Activated naive CD8-positive, alpha-beta T cell (primary cell): ENCODE measurements around the gene TNFRSF21.

ENCODE experiments used
- H3K27ac Mint-ChIP-seq: one replicate; pipeline ENCODE4 v1.8.0; 2021; ENCODE audit warnings: mixed read lengths
- H3K27me3 Mint-ChIP-seq: one replicate; pipeline ENCODE4 v1.8.0; 2021; ENCODE audit warnings: mixed read lengths
- H3K36me3 Mint-ChIP-seq: one replicate; pipeline ENCODE4 v1.8.0; 2021; ENCODE audit warnings: mixed read lengths
- H3K4me1 Mint-ChIP-seq: one replicate; pipeline ENCODE4 v1.8.0; 2021; ENCODE audit warnings: low read depth, mixed read lengths
- H3K4me3 Mint-ChIP-seq: one replicate; pipeline ENCODE4 v1.8.0; 2021; ENCODE audit warnings: mild to moderate bottlenecking, mixed read lengths
- H3K9me3 Mint-ChIP-seq: one replicate; pipeline ENCODE4 v1.8.0; 2021; ENCODE audit warnings: low read depth, mixed read lengths

TNFRSF21 gene

GRCh38 chr6:47256361-47256760, 53.3 kb downstream of the TNFRSF21 start:
- H3K36me3 Mint-ChIP-seq: no peaks in the 10 kb centered on the region

GRCh38 chr6:47254906-47255305, 54.8 kb downstream of the TNFRSF21 start:
- H3K4me3 Mint-ChIP-seq: no peak overlapping the region
- peaks cover 2% of the 10 kb centered on the region for H3K27me3 Mint-ChIP-seq
- peaks cover 2% of the 10 kb centered on the region for H3K4me1 Mint-ChIP-seq
- H3K36me3 Mint-ChIP-seq: no peaks in the 10 kb centered on the region
- no peaks in the 10 kb centered on the region for H3K9me3 Mint-ChIP-seq
- H3K27ac Mint-ChIP-seq: no peak overlapping the region

More at GRCh38 chr6:47256361-47256760, 53.3 kb downstream of the TNFRSF21 start:
- Mint-ChIP-seq H3K27me3 (peaks cover 2% of the 10 kb centered on the region), H3K4me3 (no peak overlapping the region), H3K4me1 (peaks cover 2% of the 10 kb centered on the region), H3K27ac (no peak overlapping the region), H3K9me3 (no peaks in the 10 kb centered on the region)

DNA sequence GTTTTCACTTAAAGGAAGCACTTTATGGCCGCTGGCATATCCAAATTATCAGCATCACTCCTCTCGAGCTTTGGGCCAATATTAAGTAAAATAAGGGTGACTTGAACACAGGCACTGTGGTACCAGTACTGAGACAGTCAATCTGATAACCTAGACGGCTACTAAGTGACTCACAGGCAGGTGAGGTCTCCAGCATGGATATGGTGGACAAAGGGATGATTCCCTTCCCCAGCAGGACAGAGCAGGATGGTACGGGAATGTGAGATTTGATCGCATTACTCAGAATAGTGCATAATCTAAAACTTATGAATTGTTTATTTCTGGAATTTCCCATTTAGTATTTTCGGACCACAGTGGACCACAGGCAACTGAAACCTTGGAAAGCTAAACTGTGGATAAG, 55.7 kb downstream of the TNFRSF21 start:
- Mint-ChIP-seq H3K9me3 (no peaks in the 10 kb centered on the region), H3K27me3 (peaks cover 2% of the 10 kb centered on the region), H3K4me3 (no peak overlapping the region)

DNA sequence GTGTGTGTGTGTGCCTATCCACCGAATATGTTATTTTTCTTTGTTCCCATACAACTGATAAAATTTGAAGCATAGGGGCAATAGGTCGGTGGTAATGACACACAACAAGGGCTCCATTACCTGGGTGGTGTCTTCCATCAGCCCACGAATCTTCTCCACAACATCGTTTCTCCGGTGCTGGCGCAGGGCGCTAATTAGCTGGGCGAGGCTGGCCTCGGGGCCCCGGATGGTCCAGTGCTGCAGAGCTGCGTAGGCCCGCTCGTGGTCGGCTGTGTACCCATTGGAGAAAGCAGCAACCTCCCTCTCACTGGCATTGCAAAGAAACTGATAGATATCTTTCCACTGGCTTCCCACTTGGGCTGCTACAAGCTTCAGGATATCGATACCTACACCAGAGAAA, 56.6 kb downstream of the TNFRSF21 start:
- no peak overlapping the region for H3K4me3 Mint-ChIP-seq
- H3K4me1 Mint-ChIP-seq: peaks cover 2% of the 10 kb centered on the region
- H3K9me3 Mint-ChIP-seq: no peaks in the 10 kb centered on the region
- H3K36me3 Mint-ChIP-seq: no peaks in the 10 kb centered on the region
- H3K27me3 Mint-ChIP-seq: peaks cover 2% of the 10 kb centered on the region
- H3K27ac Mint-ChIP-seq: no peak overlapping the region

More for the DNA sequence above, 55.7 kb downstream of the TNFRSF21 start:
- Mint-ChIP-seq H3K27ac (no peak overlapping the region), H3K36me3 (no peaks in the 10 kb centered on the region), H3K4me1 (peaks cover 2% of the 10 kb centered on the region)

DNA sequence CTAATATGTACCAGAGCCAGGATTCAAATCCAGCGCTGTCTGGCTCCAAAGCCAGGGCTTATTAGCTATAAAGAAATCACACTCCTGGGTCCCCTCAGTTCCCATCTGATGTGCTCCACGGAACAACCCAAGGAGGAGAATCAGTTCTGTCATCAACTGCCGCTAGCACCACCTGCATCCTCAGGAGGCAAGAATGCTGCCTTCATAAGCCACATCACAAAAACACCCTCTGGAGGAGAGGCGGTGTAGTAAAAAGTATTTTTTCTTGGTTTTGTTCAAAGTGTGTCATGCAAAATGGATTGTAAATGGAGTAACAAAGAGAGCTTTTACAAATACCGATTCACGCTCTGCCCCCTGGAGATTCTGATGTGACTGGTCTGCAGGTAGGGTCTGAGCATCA, 57.1 kb downstream of the TNFRSF21 start:
- H3K36me3 Mint-ChIP-seq: no peaks in the 10 kb centered on the region
- peaks cover 2% of the 10 kb centered on the region for H3K27me3 Mint-ChIP-seq
- no peak overlapping the region for H3K27ac Mint-ChIP-seq
- no peak overlapping the region for H3K4me3 Mint-ChIP-seq
- peaks cover 2% of the 10 kb centered on the region for H3K4me1 Mint-ChIP-seq
- H3K9me3 Mint-ChIP-seq: no peaks in the 10 kb centered on the region

DNA sequence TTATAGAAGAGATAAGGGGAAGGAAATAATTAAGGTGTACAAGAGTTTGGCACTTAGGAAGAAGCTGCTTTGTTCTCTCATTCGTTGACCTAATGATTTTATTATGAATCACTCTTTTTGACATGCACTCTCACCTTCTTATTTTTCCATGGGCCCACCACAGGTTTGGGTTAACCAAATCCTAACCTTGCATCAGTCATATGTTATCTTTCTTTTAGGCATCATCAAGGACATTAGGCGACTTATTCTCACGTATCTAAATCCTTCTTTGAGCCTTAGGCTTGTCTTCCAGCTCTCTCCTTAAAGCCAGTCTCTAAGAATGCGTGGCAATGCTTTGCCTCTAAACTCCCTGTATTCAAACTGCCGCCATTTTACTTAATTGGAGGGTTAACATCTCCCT, 58.3 kb downstream of the TNFRSF21 start:
- Mint-ChIP-seq H3K27ac (no peak overlapping the region), H3K4me1 (peaks cover 13% of the 10 kb centered on the region), H3K36me3 (no peaks in the 10 kb centered on the region), H3K27me3 (peaks cover 2% of the 10 kb centered on the region), H3K9me3 (no peaks in the 10 kb centered on the region), H3K4me3 (no peak overlapping the region)

DNA sequence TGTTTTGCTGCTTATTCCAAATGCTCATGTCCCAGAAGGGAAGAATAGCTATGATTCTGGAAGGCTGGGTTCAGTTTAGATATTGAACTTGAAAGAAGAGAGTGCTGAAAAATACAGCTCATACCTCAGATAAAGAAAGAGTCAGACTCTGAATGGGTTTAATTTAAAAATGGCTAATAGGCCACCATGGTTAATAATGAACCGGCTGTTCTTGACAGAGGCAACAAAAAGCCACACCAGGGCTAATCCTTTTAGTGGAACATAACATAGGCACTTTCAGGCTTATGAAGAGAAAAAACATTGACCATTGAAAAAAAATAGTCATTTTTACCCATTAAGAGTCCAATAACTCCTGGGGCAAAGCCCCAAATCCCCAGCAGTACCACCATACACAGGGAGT, 59.4 kb downstream of the TNFRSF21 start:
- H3K27ac Mint-ChIP-seq: no peak overlapping the region
- no peaks in the 10 kb centered on the region for H3K36me3 Mint-ChIP-seq
- H3K4me1 Mint-ChIP-seq: peaks cover 21% of the 10 kb centered on the region
- H3K4me3 Mint-ChIP-seq: no peak overlapping the region
- H3K27me3 Mint-ChIP-seq: peaks cover 2% of the 10 kb centered on the region
- no peaks in the 10 kb centered on the region for H3K9me3 Mint-ChIP-seq

- Mint-ChIP-seq H3K4me1 (peaks cover 28% of the 10 kb centered on the region), H3K27ac (no peak overlapping the region), H3K27me3 (no peaks in the 10 kb centered on the region), H3K4me3 (no peak overlapping the region), H3K36me3 (no peaks in the 10 kb centered on the region), H3K9me3 (no peaks in the 10 kb centered on the region)
These were observed 61.3 kb downstream of the TNFRSF21 start for GRCh38 chr6:47248446-47248845.

DNA sequence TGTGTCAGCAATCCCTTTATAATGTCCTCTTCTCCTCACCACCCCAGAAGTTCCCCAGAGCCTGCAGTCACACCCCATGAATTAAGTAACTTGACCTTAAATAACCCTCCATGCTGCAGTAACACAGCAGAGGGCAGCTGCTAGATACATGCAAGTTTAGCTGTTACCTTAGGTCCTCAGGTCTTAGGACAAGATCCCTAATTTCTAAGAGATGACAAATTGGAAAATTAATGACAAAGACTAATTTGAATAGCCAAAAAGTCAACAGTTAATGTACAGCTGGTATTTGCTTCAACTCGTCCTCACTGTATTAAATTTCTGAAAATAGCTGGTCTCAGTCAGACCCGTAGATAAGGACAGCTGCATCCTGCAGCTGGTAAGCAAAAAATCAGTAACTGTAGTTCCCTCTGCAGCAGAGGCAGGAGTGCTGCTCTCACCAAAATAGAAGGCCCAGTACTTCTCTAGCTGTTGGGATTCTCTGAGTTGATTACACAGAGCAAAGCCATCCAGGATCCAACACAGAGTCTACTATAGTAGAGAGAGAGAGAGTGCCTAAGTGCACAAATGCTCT, 62.4 kb downstream of the TNFRSF21 start:
- H3K27ac Mint-ChIP-seq: no peak overlapping the region

GRCh38 chr6:47246551-47246950, 63.2 kb downstream of the TNFRSF21 start:
- Mint-ChIP-seq H3K9me3 (no peaks in the 10 kb centered on the region), H3K36me3 (no peaks in the 10 kb centered on the region), H3K4me3 (no peak overlapping the region), H3K27me3 (no peaks in the 10 kb centered on the region), H3K4me1 (peaks cover 41% of the 10 kb centered on the region), H3K27ac (no peak overlapping the region)

More for the DNA sequence above, 62.4 kb downstream of the TNFRSF21 start:
- H3K4me1 Mint-ChIP-seq: peaks cover 35% of the 10 kb centered on the region
- H3K9me3 Mint-ChIP-seq: no peaks in the 10 kb centered on the region
- H3K4me3 Mint-ChIP-seq: no peak overlapping the region
- no peaks in the 10 kb centered on the region for H3K36me3 Mint-ChIP-seq
- H3K27me3 Mint-ChIP-seq: no peaks in the 10 kb centered on the region

DNA sequence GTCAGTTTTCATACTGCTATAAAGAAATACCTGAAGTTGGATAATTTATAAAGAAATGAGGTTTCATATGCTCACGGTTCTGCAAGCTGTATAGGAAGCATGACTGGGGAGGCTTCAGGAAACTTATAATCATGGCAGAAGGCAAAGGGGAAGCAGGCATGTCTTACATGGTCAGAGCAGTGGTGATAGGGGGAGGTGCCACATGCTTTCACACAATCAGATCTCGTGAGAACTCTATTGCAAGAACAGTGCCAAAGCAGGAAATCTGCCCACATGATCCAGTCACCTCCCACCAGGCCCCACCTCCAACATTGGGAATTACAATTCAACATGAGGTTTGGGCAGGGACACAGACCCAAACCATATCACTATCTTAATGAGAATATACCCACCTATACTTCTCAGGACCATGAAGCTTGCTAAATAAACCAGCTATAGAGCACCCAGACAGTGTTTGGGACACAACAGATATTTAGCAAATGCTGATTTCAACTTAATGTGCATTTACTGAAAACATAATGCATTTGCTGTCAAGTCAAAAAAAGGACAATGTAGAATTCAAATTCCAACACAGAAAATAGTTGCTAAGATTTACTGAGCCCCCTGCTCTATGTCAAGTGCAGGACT, 63.8 kb downstream of the TNFRSF21 start:
- no peak overlapping the region for H3K4me3 Mint-ChIP-seq
- H3K36me3 Mint-ChIP-seq: no peaks in the 10 kb centered on the region
- no peak overlapping the region for H3K27ac Mint-ChIP-seq
- peaks cover 44% of the 10 kb centered on the region for H3K4me1 Mint-ChIP-seq
- no peaks in the 10 kb centered on the region for H3K9me3 Mint-ChIP-seq
- H3K27me3 Mint-ChIP-seq: no peaks in the 10 kb centered on the region

DNA sequence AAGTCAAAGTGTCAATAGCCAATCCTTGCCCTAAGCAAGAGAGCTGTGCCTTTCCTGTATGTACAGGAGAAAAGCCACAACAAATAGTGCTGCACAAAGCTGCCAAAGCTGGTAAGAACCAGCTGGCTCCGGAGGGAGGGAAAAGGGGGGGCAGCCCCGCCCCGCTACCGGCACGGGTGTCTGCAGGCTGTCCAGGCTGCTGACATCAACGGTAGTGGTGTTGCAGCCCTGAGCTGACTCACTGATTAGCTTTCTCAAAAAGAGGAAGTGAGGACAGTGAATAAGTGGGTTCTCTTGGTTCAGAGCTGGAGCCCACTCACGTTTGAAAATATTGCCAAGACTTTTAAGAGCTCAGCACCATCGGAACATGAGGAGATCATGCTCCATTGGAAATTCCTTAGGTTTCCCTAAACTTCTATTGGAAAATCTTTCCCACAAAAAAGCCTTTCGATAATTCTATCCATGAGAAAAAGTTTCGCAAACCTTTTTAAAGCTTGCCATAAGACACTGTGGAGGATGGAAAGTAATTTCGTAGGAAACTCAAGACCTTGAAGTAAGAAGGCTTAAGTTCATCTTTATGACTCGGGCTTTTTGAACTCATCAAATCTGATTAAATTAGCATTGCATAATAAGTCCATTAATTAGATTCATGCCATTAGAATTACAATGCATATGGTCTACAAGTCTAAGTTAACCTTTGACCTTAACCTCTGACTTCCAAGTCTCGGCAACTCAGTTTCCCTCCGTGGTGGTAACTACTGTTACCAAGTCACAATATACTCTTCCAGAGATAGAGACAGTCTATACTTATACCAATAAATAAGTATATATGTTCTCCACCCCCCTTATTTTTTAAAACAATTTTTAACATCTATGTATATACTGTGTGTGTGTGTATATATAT, 67.0 kb downstream of the TNFRSF21 start:
- H3K36me3 Mint-ChIP-seq: no peaks in the 10 kb centered on the region
- peak overlapping the region; percentile 31 for H3K27ac Mint-ChIP-seq
- H3K27me3 Mint-ChIP-seq: no peaks in the 10 kb centered on the region
- H3K4me3 Mint-ChIP-seq: peak overlapping the region; percentile 42
- no peaks in the 10 kb centered on the region for H3K9me3 Mint-ChIP-seq
- peaks cover 44% of the 10 kb centered on the region for H3K4me1 Mint-ChIP-seq

- Mint-ChIP-seq H3K27ac (peak overlapping the region; percentile 31), H3K4me3 (peak overlapping the region; percentile 42), H3K4me1 (peaks cover 38% of the 10 kb centered on the region), H3K36me3 (no peaks in the 10 kb centered on the region), H3K9me3 (no peaks in the 10 kb centered on the region), H3K27me3 (no peaks in the 10 kb centered on the region)
These were observed 67.8 kb downstream of the TNFRSF21 start for GRCh38 chr6:47241742-47242482.

DNA sequence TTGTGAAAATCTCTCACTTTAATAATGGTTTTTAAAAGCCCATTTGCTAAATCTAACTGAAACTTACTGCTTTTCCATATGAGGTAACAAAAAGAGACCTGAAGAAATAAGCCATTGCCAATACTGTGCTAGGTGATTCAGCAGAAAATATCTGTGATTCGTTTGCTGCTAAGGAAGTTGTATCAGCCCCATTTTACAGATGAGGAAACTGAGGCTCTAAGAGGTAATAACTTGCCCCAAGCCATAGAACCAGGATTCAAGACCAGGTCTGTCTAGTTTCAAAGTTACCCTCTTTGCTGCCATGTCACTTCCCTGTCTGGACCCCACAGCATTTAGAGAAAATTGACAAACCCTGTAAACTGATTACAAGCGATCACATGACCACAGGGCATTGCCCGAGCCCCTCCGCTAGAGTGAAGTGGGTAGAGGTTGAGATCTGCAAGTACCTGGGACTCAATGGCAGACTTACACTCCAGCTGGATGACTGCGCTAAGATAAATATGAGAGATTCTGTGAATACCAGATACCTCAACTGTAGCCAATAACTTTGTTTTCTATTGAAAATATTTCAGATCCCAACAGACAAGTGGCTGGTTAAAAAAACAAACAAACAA, 69.3 kb downstream of the TNFRSF21 start:
- Mint-ChIP-seq H3K27ac (no peak overlapping the region), H3K36me3 (no peaks in the 10 kb centered on the region), H3K4me3 (no peak overlapping the region), H3K9me3 (no peaks in the 10 kb centered on the region), H3K4me1 (peaks cover 25% of the 10 kb centered on the region), H3K27me3 (no peaks in the 10 kb centered on the region)
